Suppressor macrophage (primary cell): ENCODE data around the gene TK1.
A peak's percentile ranks its signal among the peaks of the same experiment; 100 is the strongest.

Source experiments
- DNase-seq, 4 experiments: peaks; one replicate each; pipeline ENCODE4 v3.0.0-alpha.2; 2020 to 2022

Gene TK1

GRCh38 chr17:78133179-78133951 is 53.5 kb downstream of the TK1 start:
- no peak for DNase-seq

GRCh38 chr17:78132767-78133178 is 54.1 kb downstream of the TK1 start:
- DNase-seq = no peak

- DNase-seq = peak in 1 of 4 experiments; percentile 46
These were observed 54.7 kb downstream of the TK1 start for GRCh38 chr17:78132084-78132676.

GRCh38 chr17:78131172-78132083 is 55.4 kb downstream of the TK1 start:
- peak; percentile 44 to 78 (median 64) for DNase-seq

GRCh38 chr17:78130437-78131101 is 56.3 kb downstream of the TK1 start, which contains the start of gene TMC8:
TMC8 (plus strand) TSS chr17:78130771; CDS start chr17:78131589, 818 bp downstream.
- DNase-seq = peak; percentile 60 to 81 (median 75)

- no peak for DNase-seq
These were observed 56.8 kb downstream of the TK1 start for GRCh38 chr17:78130090-78130436.

- peak in 2 of 4 experiments; percentile 46 to 51 for DNase-seq
These were observed 57.3 kb downstream of the TK1 start for GRCh38 chr17:78129351-78130089.

GRCh38 chr17:78128551-78129350 is 58.1 kb downstream of the TK1 start, which contains the start of gene TMC6:
TMC6 (minus strand) TSS chr17:78128755; CDS start chr17:78126832, 1,923 bp downstream.
- DNase-seq = peak; percentile 68 to 90 (median 79)

GRCh38 chr17:78127888-78128550 is 58.8 kb downstream of the TK1 start:
- peak in 3 of 4 experiments; percentile 37 to 67 (median 60) for DNase-seq

- peak; percentile 94 to 97 (median 95) for DNase-seq
These were observed 59.5 kb downstream of the TK1 start for GRCh38 chr17:78127239-78127887.

GRCh38 chr17:78126895-78127238 is 60.0 kb downstream of the TK1 start:
- no peak for DNase-seq

- no peak for DNase-seq
These were observed 60.6 kb downstream of the TK1 start for GRCh38 chr17:78125976-78126894.

- peak in 3 of 4 experiments; percentile 9 to 58 (median 34) for DNase-seq
These were observed 61.5 kb downstream of the TK1 start for GRCh38 chr17:78125138-78125913.

- no peak for DNase-seq
These were observed 62.1 kb downstream of the TK1 start for GRCh38 chr17:78124836-78125137.
